SK-N-MC (cell line): Measurements from ENCODE around the gene LRBA.
"Not testable (repeated sequence)": the region's sequence is repeated elsewhere in the genome, so short reads cannot be mapped to it uniquely, and the experiment has no call there.

Source experiments
- DNase-seq: peaks from one replicate; pipeline ENCODE4 v3.0.0-alpha.2; 2011; ENCODE audit warnings: low read depth, low spot score
- H3K27ac ChIP-seq: fragments of 200-600 bp; sonication (generic); 2 replicates; pipeline ENCODE4 v1.5.1; 2016; ENCODE audit warnings: mixed run types
- H3K36me3 ChIP-seq: fragments of 200-600 bp; sonication (generic); 2 replicates; pipeline ENCODE4 v1.6.1; 2017; ENCODE audit warnings: antibody characterized with exemption, low read length, mixed read lengths; ENCODE audit not compliant: insufficient read depth
- H3K4me3 ChIP-seq: fragments of 200-600 bp; sonication (generic); 2 replicates; pipeline ENCODE4 v1.5.1; 2016
- H3K9ac ChIP-seq: fragments of 200-600 bp; sonication (generic); 2 replicates; pipeline ENCODE4 v1.8.0; 2017; ENCODE audit warnings: mixed run types, mixed read lengths; ENCODE audit not compliant: insufficient read length
- H3K9me3 ChIP-seq: fragments of 200-600 bp; sonication (generic); 2 replicates; pipeline ENCODE4 v1.6.1; 2017; ENCODE audit warnings: low read depth, mild to moderate bottlenecking, antibody characterized with exemption, low read length, moderate library complexity, mixed read lengths
- EZH2 ChIP-seq: fragments of 200-600 bp; sonication (generic); IDR thresholded peaks from one replicate; pipeline ENCODE4 v1.6.1; 2017; ENCODE audit warnings: antibody characterized with exemption
- FOXP2 ChIP-seq: optimal IDR thresholded peaks from 2 replicates; pipeline ENCODE3; 2011; ENCODE audit warnings: mild to moderate bottlenecking, moderate library complexity; ENCODE audit not compliant: insufficient read depth; ENCODE audit errors: extremely low read length, control extremely low read depth
- POLR2AphosphoS5 ChIP-seq: IDR thresholded peaks from 2 replicates; pipeline ENCODE4 v1.6.1; 2012; ENCODE audit warnings: mild to moderate bottlenecking, low read depth, low read length, borderline replicate concordance

LRBA gene

DNA sequence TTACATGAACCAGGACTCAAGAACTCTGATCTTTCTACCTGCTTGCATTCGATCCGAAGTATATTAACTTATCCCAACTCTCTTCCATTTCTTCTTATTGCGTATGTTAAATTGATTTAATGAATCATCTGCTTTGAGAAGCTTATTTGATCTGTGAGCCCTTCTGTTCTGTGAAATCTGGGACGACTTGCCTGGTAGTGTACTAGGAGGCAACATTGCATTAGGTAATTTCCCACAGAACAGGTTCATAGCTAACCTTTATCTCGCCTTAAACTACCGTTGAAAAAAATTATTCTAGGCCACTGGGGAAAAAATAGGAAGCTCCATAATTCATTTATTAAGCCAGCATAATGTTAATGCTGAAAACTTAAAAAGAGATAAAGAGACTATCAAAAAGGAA, 500.4 kb downstream of the LRBA start:
- TF ChIP-seq EZH2 = no peak
- no peak for TF ChIP-seq FOXP2
- no peak for TF ChIP-seq POLR2AphosphoS5
- Histone ChIP-seq H3K36me3 (no peaks in the 10 kb centered on the region), H3K9me3 (no peaks in the 10 kb centered on the region), H3K9ac (no peak overlapping the region), H3K4me3 (no peak overlapping the region), H3K27ac (no peak overlapping the region)
- no peak for DNase-seq

DNA sequence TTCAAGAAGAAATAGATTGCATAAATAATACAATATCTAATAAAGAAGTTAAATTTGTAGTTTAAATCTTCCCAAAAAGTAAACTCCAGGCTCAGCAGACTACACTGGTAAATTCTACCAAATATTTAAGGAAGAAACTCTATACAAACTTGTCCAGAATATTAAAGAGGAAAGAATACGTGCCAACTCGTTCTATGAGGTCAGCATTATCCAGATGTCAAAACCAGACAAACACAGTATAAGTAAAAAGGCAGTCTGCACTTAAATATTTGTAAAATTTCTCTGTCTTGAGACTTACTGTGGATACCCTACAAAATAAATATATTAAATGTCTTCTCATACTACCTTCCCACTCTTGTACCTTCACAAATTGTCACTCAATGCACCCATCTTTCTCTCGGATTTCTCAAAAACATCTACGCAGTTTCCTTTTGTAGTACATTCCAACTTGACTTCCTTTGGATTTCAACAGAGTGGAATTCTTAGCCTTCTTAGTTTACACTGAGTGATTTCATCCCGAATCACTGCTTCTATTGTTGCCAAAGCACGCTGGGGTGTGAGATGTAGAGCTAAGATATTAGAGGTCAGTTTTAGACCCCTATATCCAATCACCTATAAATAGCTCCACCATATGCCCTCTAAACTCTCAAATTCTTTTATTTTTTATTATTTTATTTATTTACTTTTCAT, 504.8 kb downstream of the LRBA start:
- DNase-seq = no peak
- no peak overlapping the region for H3K27ac ChIP-seq
- no peak overlapping the region for H3K4me3 ChIP-seq
- H3K36me3 ChIP-seq = no peaks in the 10 kb centered on the region
- TF ChIP-seq POLR2AphosphoS5 (no peak), EZH2 (no peak)
- no peak overlapping the region for H3K9ac ChIP-seq
- no peaks in the 10 kb centered on the region for H3K9me3 ChIP-seq

DNA sequence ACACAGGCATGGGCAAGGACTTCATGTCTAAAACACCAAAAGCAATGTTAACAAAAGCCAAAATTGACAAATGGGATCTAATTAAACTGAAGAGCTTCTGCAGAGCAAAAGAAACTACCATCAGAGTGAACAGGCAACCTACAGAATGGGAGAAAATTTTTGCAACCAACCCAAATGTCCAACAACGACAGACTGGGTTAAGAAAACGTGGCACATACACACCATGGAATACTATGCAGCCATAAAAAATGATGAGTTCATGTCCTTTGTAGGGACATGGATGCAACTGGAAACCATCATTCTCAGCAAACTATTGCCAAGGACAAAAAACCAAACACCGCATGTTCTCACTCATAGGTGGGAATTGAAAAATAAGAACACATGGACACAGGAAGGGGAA, 507.4 kb downstream of the LRBA start:
- H3K9me3 ChIP-seq, DNase-seq, H3K27ac ChIP-seq, H3K36me3 ChIP-seq, H3K4me3 ChIP-seq, H3K9ac ChIP-seq: not testable (repeated sequence)

DNA sequence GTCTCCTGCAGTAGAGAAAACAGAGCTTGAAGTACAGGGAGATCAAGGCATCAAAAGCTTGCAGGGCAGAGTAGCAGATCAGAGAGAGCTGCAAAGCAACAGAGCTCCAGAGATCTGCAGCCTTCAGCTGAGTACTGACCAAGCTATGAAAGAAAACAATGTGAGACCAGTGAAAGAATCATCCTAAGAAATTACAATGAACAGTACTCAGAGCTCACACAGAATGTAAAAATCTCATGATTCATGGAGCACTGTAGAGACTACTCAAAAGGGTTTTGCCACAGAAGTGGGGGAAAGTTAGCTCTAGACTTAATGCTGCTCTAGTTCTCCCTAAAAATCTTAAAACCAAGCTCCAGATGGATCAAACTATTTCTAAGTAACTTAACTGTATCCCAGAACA, 513.1 kb downstream of the LRBA start:
- DNase-seq = no peak
- H3K36me3 ChIP-seq = no peaks in the 10 kb centered on the region
- H3K9ac ChIP-seq = no peak overlapping the region
- no peak overlapping the region for H3K4me3 ChIP-seq
- H3K27ac ChIP-seq = no peak overlapping the region
- no peaks in the 10 kb centered on the region for H3K9me3 ChIP-seq
- no peak for TF ChIP-seq POLR2AphosphoS5
- no peak for TF ChIP-seq EZH2
- no peak for TF ChIP-seq FOXP2

GRCh38 chr4:150501009-150501727, 513.9 kb downstream of the LRBA start:
- Histone ChIP-seq H3K27ac (no peak overlapping the region), H3K9me3 (no peaks in the 10 kb centered on the region), H3K4me3 (no peak overlapping the region), H3K36me3 (no peaks in the 10 kb centered on the region), H3K9ac (no peak overlapping the region)
- TF ChIP-seq POLR2AphosphoS5 (no peak), EZH2 (no peak), FOXP2 (no peak)
- peak; percentile 72 for DNase-seq

- H3K27ac ChIP-seq = no peak overlapping the region
- H3K36me3 ChIP-seq = no peaks in the 10 kb centered on the region
- H3K4me3 ChIP-seq = no peak overlapping the region
- no peaks in the 10 kb centered on the region for H3K9me3 ChIP-seq
- no peak for DNase-seq
- TF ChIP-seq FOXP2 (no peak), EZH2 (no peak), POLR2AphosphoS5 (no peak)
- no peak overlapping the region for H3K9ac ChIP-seq
These were observed 517.5 kb downstream of the LRBA start for GRCh38 chr4:150497612-150498011.

DNA sequence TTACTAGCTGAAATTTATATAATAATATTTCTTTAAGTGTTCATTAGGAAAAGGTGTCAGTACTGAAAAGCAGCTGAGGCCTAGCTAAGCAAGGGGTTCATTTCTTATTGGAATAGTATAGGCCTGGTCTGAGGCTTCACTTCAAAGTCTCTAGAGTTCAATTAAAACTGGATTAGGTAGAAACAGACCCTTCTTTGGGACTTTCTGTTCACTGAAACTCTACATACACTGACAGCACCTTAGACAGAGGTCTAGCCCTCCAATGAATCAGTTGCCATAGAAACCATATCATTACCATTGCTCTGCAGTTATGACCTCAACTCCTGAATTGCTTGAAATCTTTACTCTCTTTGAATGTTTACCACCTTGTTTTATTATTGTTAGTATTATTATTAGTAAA, 519.5 kb downstream of the LRBA start:
- H3K36me3 ChIP-seq = no peaks in the 10 kb centered on the region
- no peak overlapping the region for H3K4me3 ChIP-seq
- no peak for DNase-seq
- H3K27ac ChIP-seq = no peak overlapping the region
- H3K9ac ChIP-seq = no peak overlapping the region
- H3K9me3 ChIP-seq = no peaks in the 10 kb centered on the region
- TF ChIP-seq POLR2AphosphoS5 (no peak), EZH2 (no peak), FOXP2 (no peak)

GRCh38 chr4:150493851-150494250, 521.2 kb downstream of the LRBA start:
- no peak for DNase-seq
- Histone ChIP-seq H3K36me3 (no peaks in the 10 kb centered on the region), H3K4me3 (no peak overlapping the region), H3K27ac (no peak overlapping the region), H3K9ac (no peak overlapping the region), H3K9me3 (no peaks in the 10 kb centered on the region)
- TF ChIP-seq EZH2 (no peak), FOXP2 (no peak), POLR2AphosphoS5 (no peak)
